ENCODE results near the gene AMBRA1.

The AMBRA1 gene, protein sequence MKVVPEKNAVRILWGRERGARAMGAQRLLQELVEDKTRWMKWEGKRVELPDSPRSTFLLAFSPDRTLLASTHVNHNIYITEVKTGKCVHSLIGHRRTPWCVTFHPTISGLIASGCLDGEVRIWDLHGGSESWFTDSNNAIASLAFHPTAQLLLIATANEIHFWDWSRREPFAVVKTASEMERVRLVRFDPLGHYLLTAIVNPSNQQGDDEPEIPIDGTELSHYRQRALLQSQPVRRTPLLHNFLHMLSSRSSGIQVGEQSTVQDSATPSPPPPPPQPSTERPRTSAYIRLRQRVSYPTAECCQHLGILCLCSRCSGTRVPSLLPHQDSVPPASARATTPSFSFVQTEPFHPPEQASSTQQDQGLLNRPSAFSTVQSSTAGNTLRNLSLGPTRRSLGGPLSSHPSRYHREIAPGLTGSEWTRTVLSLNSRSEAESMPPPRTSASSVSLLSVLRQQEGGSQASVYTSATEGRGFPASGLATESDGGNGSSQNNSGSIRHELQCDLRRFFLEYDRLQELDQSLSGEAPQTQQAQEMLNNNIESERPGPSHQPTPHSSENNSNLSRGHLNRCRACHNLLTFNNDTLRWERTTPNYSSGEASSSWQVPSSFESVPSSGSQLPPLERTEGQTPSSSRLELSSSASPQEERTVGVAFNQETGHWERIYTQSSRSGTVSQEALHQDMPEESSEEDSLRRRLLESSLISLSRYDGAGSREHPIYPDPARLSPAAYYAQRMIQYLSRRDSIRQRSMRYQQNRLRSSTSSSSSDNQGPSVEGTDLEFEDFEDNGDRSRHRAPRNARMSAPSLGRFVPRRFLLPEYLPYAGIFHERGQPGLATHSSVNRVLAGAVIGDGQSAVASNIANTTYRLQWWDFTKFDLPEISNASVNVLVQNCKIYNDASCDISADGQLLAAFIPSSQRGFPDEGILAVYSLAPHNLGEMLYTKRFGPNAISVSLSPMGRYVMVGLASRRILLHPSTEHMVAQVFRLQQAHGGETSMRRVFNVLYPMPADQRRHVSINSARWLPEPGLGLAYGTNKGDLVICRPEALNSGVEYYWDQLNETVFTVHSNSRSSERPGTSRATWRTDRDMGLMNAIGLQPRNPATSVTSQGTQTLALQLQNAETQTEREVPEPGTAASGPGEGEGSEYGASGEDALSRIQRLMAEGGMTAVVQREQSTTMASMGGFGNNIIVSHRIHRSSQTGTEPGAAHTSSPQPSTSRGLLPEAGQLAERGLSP (N-terminal part only)

DNA sequence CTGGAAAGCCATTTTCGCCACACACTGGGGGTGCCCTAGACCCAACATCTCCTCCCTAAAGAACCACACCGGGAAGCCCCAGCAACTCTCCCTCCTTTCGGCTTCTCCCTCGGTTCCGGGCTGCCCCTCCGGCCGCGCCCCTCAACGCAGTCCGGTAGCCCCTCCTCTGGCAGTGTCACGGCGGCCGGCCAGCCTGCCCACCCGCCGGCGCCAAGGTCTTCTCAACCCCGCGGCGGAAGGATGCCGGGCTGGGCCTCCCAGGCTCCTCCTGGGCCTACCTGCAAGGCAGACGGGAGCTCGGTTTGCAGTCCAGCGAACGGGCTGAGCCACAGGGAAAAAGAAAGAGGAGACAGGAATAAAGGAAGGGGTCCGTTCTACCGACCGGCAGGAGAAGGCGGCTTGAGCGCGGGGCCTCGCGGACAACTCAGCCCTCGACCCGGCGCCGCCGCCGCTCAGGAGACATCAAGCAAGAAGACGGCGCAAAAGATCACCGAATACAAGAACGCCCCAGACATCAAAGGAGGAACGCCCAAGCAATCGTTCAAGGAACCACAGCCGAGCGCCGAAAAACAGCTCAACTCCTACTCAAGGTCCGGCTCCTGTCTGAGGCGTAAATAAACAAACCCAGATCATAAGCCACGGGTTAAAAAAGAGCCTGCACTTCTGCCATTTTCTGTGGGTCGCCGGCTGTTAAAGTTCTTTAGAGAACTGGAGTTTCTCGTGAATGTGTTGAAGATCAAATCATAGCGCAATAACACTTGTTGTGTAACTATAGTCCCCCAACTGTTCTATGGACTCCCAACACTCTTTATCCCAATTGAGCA, at the start of gene AMBRA1:
AMBRA1 (minus strand) TSS at position 474 of the 824 bp plus-strand sequence. CDS start 45,643 bp downstream, outside the sequence.
- DNase-seq = peak; percentile 20 to 94 (median 79)

DNA sequence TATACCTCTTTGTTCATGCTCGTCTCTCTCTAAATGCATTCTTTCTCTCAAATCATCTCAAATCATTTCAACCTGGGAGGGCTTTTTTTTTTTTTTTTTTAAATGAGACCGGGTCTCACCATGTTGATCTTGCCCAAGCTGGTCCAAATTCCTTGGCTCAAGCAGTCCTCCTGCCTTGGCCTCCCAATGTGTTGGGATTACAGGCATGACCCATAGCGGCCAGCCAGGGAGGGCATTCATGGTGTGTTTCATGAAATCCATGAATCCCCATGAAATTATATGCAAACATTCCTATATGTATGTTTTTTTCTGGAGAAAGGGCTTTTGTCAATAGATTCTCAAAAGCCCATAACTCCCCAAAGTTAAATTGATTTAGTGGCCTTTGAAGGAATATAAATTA, 49.7 kb upstream of the AMBRA1 start:
- DNase-seq = no peak

DNA sequence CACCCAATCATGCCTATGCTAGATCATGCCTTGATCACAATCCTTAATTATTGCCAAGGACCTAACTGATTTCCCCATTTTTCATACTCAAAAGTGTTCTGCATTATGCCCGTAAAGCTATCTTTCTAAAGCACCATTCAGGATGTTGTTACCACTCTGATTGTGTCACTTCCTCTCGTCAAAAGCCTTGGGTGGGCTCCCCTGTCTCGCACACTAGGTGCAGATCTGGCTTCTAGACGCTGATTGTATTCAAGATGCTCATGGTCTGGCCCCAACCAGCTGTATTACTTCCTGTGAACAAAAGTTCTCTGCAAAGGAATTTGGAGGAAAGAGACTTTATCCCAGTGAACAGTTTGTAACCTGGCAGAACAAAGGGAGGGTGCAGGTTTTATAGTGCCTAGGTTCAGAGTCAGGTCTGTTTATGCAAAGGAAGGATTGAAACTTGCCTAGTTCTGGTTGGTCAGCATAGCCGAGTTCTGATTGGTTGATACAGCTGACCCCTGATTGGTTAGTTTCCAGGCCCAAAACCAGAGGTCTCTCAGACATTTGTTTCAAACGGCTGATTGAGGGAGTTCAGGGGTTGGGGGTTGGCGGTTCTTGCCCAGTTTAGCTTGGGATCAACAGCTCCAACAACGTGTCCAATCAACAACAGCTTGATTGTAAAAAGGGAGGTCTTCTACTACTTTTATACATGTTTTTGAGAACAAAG, 49.0 kb upstream of the AMBRA1 start:
- DNase-seq = no peak

DNA sequence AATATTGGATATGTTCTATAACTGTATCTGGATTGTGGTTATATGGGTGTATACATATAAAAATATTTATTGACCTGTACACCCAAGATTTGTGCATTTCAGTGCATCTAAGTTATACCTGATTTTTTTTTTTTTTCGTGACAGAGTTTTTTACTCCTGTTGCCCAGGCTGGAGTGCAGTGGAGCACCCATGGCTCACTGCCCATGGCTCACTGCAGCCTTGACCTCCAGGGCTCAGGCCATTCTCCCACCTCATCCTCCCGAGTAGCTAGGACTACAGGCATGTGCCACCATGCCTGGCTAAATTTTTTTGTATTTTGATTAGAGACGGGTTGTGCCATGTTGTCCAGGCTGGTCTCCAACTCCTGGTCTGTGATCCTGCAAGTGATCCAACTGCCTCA, 47.8 kb upstream of the AMBRA1 start:
- no peak for DNase-seq

DNA sequence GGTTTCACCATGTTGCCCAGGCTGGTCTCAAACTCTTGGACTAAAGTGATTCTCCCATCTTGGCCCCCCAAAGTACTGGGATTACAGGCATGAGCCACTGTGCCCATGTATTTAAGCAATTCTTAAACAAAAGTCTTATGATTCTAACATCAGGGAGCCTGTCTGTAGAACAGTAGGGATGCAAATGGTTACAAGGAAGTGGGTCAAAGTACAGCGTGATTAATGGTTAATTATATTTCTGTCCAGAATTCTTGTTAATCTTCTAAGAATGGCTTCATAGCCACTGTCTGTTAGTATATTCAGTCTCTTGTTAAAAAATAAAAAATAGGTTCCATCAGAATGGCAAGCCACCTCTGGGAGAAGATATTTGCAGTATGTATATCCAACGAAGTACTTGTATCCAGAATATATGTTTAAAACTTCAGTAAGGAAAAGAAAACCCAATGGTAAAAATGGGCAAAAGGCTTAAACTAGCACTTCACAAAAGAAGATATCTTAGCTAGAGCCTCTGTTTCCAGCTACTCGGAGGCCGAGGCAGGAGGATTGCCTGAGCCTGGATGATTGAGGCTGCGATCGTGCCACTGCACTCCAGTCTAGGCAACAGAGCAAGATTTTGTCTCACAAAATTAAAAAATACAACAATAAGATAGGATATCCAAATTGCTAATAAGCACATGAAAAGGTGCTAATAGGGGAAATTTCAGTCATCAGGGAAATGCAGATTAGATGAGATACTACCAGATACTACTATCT, 46.4 kb upstream of the AMBRA1 start:
- no peak for DNase-seq

DNA sequence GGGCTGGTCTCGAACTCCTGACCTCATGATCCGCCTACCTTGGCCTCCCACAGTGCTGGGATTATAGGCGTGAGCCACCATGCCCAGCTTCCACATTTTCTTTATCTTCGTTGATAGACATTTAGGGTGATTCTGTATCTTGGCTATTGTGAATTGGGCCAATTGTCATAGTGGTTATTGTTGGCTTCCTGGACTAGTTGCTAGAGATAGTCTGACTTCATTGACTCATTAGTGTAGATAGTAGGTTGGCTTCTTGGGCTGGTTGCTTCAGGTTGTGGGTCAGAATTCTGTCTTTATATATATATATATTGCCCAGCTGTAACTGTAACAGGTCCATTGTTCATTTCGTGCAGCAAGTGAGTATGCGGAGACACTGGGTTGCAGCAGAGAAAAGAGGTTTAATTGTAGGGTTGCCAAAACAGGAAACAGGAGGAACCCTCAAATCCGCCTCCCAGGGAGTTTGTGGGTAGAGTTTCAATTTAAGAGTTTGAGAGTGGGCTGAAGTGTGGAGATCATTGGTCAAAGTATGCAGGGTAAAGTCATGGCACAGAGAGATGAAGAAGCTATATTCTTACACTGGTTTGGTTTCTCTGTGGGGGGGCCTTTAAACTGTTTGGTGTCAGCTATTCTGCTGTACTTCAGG, 45.5 kb upstream of the AMBRA1 start:
- no peak for DNase-seq

DNA sequence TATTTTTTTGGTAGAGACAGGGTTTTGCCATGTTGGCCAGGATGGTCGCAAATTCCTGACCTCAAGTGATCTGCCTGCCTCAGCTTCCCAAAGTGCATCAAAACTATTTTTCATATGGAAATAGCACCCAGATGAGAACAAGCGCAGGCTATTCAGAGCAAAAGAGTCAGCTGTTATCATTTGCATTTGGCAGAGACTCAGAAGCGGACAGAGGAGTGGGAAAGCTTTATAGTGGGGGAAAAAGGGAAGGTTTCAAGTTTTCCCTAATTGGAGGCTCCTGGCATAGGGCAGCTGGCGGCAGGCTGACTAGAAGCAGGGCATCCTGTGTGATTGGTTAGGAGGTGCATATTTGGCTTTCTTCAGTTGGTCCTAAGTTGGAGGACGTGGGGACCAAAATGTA, 43.7 kb upstream of the AMBRA1 start:
- peak in 8 of 51 donors; percentile 4 to 39 (median 24) for DNase-seq

DNA sequence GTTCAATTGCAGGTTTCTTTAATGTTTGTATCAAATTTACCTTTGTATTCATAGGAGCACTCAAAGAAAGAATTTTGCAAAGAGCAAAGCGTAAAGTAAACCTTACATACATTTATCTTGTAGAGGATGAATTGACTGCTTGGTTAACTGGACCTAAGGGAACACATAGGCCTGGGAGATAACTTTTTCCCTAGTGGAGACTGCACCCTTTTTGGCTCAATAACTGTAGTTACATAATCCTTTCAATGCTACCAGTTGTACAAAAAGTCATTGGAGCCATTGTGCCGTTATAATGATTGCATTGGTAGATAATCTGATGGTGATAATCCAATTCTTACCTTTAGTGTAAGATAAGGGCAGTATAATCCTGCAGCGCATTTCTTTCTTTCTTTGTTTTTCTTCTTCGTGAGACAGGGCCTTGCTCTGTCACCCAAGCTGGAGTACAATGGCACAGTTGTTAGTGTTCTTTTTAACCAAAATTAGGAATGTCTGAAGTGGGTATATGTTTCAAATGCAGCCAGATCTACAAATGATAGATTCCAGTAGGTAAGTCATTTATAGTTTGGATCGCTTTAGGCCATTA, 41.8 kb upstream of the AMBRA1 start:
- no peak for DNase-seq

DNA sequence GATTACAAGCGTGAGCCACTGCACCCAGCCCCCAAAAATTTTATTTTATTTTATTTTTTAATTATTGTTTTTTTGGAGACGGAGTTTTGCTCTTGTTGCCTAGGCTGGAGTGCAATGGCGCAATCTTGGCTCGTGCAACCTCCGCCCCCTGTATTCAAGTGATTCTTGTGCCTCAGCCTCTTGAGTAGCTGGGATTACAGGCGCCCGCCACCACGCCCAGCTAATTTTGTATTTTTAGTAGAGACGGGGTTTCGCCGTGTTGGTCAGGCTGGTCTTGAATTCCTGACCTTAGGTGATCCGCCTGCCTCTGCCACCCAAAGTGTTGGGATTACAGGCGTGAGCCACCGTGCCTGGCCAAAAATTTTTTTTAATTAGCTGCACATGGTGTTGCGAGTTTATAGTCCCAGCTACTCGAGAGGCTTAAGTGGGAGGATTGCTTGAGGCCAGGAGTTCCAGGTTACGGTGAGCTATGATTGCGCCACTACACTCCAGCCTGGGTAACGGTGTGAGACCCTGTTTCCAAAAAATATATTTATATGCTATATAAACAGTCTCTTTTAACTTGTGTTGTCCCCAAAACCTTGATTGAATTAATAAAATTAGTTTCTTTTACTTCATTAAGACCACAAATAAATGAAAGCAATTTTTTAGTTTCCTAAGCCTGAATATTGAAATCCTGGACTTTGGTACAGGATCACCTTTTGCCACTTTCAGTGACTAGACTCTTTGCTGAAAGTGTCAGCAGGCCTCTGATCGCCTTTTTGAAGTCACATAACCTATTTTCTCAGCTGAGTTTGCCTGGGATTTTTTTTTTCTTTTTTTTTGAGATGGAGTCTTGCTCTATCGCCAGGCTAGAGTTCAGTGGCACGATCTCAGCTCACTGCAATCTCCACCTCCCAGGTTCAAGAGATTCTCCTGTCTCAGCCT, 39.7 kb upstream of the AMBRA1 start:
- DNase-seq = no peak

DNA sequence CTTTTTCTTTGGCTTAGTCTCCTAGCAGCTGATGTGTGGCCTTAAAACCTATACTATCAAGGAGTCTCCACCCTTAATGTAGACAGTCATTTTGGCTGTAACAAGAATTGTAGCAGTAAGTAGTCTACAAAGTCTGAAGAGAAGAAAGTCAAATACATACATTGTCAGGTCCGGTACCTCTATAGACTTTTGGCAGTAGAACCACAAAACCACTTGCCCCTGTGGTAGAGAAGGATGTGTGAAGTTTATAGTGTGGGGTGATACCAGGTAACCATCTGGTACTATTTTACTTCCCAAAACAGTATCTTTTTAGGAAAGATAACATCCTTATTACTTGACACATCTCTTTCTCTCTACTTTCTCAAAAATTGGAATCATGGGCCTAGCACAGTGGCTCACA, 38.7 kb upstream of the AMBRA1 start:
- no peak for DNase-seq

DNA sequence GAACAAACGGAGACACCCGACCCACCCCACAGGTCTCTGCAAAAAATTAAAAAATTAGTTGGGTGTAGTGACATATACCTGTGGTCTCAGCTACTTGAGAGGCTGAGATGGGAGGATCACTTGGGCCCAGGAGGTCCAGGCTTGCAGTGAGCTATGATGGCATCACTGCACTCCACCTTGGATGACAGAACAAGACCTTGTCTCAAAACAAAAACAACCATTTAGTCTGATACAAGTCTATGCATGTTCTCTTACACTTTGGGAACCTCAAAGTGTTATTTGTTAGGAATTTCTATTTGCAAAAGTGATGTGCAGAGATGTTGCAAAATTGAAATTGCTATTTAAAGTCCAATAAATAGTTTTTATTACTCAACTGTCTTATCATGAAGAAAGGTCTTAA, 37.9 kb upstream of the AMBRA1 start:
- DNase-seq = no peak

DNA sequence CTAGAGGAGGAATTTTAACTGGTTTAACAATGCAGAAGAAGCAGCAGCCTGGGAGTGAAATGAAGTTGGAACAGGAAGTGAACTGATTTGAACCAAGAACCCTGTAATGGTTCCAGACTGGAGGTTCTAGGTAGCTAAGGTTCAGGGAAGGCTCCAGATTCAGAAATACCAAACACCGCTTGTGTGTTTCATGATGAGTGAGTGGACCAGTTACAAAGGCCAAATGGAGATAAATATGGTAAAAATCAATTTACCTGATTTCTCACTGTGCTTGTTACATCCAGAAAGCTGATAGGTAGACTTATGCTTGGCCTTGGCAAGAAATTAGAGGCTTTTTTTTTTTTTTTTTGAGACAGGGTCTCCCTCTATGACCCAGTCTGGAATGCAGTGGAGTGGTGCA, 36.4 kb upstream of the AMBRA1 start:
- no peak for DNase-seq

DNA sequence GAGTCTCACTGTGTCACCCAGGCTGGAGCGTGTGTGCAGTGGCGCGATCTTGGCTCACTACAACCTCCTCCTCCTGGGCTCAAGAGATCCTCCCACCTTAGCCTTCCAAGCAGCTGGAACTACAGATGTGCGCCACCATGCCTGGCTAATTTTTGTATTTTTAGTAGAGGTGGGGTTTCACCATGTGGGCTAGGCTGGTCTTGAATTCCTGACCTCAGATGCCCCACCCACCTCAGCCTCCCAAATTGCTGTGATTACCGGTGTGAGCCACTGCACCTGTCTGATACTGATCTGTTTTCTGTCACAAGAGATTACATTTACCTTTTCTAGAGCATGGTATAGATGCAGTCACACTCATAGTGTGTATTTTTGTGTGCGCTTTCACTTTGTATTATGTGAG, 35.1 kb upstream of the AMBRA1 start:
- DNase-seq = no peak

DNA sequence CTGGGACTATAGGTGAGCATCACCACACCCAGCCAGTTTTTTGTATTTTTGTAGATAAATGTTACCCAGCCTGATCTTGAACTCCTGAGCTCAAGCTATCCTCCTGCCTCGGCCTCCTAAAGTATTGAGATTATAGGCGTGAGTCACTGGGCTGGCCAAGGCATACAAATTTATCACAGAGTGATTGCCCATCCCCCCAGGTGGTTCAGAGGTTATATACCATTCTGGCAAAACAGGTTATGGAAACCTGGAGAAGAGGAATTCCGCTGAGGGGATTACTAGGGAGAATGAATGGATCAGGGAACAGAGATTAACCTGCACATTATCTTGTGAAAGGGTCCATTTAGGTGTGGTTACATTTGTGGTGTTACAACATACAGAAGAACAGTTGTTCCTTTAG, 31.6 kb upstream of the AMBRA1 start:
- no peak for DNase-seq

DNA sequence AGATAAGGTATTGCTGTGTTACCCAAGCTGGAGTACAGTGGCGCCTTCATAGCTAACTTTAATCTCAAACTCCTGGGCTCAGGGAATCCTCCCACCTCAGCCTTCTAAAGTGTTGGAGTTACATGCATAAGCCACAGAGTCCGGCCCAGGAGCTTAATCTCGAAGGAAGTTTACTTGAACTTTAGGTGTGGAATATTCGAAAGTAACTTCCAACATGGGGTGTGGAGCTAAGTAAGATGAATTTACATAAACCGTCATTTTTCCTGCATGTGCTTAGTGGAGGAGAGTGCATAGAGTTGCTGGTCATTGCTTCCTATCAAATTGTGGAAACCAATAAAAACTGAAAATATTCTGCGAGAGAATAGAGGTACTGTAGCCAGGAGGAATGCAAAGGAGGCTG, 25.0 kb upstream of the AMBRA1 start:
- no peak for DNase-seq

DNA sequence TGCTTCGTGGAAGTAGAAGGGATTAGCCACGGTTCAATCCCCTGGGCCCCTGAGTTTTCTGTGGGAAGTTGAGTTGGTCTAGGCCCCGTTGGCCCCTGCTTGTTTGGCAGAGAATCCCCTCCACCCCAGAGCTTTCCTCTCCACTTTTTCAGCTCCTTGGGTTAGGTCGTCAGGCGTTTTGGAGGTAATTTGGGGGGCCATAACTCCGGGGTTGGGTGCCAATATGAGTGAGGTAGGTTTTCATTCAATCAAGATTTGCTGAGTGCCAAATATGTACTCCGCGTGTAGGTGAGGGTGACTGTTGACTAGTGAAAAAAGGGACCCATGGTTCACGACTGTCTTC, 24.1 kb upstream of the AMBRA1 start:
- no peak for DNase-seq

DNA sequence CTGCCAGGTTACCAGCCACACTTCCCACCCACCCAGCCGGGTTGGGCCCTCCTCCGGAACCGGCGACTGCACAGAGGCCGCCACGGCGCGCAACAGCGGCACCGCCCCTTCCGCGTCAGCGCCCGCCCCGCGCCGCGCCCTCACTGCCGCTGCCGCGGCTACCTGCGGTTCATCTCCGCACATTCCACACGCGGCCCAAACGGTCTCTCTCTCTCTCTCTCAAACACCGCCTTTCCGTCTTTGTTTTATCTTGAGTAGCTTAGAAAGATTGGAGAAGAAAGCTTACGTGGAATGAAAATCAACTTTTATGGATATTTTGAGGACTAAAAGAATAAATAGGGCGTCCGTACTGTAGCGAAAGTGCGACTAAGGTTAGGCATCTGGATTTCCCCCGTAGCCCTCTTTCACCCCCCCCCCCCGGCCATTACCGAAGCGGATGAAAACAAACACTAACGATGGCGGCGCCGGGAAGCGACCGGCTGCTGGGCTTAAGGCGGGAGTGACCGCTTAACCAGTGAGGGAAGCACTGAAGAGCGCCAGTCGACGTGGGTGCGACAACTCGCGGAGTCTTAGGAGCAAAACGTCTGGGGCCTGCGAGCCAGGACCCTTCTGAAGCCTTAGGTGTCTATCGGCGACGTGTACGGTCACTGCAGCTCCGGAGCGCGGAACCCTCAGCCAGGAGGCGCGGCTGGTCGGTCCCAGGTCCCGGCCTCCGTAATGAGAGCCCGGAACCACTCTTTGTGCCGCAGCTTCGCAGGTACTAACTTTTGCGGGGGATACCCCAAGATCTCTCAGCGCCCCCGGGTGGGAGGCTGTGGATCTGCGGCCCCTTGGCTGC, 23.5 kb upstream of the AMBRA1 start, which contains the start of the genes ATG13 and HARBI1:
ATG13 (plus strand) TSS at position 420 of the 838 bp plus-strand sequence. CDS start 26,739 bp downstream, outside the sequence.
HARBI1 (minus strand) TSS at position 94 of the 838 bp plus-strand sequence. CDS start 990 bp downstream, outside the sequence.
- peak; percentile 20 to 97 (median 79) for DNase-seq

Data from hypothalamus (tissue), 51 donors.